GM03348 (cell line): ENCODE measurements around the gene RHOC.

Source experiments
- DNase-seq: peaks from one replicate; pipeline ENCODE4 v3.0.0; 2012; ENCODE audit warnings: low spot score

The RHOC gene

DNA sequence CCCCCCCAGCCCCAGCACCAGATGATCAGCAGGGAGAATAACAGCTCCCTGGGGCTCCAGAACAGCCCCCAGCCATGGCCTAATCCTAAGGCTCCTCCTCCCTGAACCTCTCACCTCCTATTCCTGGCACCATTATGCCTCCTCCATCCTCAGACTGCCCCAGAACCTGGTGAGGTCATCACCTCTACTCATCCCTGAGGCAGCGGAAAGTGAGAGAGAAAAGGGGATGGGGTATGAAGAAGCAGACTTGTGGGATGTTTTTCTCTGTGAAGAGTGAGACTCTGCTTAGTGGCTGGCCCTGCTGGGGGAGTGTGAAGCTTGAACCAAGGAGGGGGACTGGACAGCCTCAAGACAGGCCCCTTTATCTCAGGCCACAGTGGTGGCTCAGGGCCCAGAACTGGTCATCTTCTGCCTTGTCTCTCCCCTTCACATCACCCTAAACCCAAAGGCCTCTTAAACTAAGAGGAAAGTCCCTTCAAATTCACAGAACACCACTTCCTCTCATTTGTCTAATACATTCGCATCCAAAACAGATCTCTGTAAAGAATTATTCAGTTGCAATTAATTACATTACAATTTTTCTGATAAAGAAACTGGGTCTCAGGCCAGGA, 10.4 kb upstream of the RHOC start:
- no peak for DNase-seq

DNA sequence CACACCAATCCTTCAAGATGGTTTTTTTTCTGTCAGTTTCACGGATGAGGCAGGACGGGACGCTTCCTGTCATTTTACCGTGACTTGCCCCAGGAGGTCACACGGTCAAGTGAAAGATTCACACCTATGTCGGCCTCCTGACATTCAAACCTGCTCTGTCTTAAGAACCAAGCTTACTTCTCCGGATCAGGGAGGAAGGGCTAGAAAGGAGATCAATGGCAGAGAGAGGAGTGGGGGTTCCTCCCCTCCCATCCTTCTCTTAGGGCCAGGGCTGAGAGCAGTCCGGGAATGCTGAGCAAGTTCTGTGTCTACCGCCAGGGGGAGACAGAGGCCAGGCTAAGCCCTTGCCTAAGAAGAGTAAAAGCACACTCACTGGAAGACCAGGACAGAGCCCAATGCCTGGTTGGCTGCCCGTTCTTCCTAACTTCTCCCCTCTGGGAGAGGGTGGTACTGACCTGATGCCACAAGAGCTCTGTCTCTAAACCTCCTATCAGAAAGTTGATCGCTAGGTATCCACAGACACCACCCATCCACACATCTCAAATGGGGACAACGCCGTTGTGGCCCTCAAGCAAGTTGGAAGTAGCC, 9.3 kb upstream of the RHOC start:
- peak; percentile 91 for DNase-seq

DNA sequence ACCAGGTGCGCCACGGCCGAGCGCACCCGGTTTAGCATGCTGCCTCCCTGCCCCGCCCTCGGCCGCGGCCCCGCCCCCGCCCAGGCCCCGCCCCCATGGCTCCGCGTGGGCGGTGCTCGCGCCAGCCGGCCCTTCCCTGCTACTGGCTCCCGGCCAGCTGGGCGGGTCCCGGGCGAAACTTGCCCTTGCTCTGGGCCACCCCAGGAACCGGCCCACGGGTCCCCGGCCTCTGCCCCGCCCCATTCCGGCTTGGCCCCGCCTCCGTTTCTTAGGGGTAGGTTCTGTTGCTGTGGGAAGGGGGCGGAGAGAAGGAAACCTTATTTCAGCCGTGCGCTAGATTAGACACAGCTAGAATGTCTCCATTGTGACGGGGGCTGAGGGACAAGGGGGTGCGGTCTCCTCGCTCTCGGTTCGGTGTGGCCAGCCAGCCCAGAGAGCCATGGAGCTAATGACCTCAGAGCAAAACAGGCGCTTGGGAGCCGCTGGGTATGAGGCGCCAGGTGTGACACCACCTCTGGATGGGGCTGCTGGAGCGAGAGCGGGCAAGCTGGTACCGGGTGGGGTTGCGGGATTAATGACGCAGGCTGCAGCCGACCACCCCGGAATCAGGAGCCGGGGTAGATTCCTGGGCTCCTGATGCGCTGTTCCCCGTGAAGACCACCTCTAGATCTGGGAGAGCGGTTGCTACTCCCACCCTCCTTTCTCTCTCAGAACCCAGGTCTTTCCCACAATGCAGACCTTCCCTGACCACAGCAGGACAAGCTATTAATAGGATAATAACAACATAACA, 8.5 kb upstream of the RHOC start, which contains the start of gene PPM1J:
Gene PPM1J (minus strand): TSS at position 69 of the 790 bp plus-strand sequence. CDS start 31 bp downstream, at position 38.
- DNase-seq: peak; percentile 98

GRCh38 chr1:112714313-112715263, 7.7 kb upstream of the RHOC start:
- DNase-seq: no peak

GRCh38 chr1:112713466-112714312, 6.8 kb upstream of the RHOC start:
- no peak for DNase-seq

DNA sequence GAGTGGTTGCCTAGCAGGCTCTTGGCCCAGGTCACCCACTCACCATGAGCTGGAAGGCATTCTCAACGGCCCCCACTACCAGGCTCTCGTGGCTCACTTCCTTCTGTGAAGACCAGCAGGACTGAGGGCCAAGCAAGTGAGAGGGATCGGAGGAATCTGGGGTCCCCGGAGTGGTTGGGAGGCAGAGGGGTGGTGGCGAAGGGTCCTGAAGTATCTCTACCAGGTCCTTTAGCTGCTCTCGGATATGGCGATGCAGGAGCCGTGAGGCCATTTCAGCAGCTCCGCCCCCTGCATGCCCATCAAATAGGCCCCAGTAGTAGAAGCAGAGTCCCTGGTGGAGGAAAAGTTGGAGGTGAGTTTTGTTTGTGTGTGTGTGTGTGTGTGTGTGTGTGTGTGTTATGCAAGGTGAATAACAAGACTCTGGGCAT, 5.8 kb upstream of the RHOC start:
- no peak for DNase-seq

DNA sequence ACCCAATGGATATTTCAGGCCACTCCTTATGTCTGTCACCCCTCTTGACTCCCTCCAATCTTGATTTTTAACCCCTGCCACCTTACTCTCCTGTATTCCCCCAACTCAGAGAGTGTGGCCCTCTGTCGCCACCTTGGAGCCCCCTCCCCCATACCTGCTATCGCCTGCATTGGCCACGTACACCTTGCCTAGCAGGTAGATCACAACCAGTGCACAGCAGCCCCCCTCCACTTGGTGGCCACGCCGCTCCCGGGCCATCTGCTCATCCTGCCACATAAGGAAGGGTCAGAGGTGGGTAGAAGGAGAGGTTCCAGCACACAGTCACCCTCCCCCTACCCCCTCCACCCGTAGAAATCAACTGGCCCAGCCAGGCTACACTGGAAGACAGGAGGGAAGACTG, 5.3 kb upstream of the RHOC start:
- DNase-seq: no peak

DNA sequence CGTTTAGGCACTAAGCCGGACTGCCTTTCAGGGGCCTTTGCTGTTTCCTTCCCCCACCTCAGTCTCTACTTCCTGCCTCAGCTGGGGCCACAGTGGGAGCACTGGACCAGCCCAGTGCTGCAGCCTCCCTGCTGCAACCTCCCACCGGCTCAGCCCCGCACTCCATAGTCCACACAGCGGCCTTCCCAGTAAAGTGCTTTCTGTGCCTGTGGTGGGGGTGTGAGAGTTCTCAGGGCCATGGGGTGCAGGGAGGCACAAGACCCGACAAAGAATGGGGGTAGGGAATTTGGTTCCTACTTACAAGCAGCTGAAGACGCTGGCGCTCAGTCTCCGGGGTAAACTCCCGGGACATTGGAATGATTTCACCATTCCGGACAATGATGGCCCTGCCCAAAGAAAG, 4.7 kb upstream of the RHOC start:
- DNase-seq: no peak

DNA sequence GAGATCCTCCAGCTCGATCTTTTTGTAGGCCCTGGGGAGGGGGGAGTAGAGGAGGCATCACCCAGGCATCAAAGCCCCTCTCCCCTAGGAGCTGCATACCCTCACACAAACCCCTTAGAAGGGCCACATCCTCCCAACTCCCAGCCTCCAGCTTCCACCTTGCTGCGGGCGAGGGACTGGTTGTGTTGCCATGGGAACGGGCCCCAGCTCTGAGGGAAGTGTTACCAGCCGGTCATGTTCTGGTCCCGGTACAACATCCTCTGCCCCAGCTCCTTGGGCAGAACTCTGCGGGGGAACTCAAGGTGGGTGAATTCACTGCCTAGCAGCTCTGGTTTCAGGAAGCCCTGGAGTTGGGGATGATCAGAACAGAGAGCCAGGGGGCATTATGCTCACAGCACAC, 4.1 kb upstream of the RHOC start:
- no peak for DNase-seq

DNA sequence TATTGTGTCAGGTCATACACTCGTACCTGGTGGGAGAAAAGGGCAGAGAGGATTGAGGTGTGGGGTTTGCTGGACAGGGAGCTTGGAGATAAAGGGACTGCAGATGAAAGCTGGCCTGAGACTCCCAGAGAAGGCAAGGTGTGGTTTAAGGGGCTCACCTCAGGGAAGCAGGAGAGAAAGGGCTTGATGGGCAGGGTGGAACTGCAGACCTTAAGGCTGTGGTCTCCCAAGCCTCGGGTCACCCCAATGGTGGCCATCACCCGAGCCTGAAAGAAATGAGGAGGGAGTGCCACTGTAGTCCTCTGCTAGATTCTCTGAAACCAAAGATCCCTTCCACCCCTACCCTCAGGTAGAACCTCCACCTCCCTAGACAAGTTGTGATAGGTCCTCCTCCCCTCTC, 3.7 kb upstream of the RHOC start:
- DNase-seq: no peak

DNA sequence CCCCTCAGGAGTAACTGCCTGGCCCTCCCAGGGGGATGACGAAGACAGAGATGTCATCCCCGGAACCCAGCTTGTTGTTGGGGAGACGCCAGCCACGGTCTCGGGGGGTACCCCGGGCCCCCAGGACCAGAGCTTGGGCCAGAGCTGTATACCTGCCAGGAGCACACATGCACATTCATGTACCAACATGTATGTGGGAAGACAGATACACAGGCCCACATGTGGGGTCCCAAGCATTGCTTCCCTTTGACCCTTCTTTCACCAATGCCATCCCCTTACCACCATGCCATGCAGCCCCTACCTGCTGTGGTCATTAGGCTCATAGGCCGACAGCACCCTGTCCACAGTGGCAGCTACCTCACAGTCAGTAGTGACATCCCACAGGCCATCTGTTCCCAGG, 3.2 kb upstream of the RHOC start:
- DNase-seq: no peak

DNA sequence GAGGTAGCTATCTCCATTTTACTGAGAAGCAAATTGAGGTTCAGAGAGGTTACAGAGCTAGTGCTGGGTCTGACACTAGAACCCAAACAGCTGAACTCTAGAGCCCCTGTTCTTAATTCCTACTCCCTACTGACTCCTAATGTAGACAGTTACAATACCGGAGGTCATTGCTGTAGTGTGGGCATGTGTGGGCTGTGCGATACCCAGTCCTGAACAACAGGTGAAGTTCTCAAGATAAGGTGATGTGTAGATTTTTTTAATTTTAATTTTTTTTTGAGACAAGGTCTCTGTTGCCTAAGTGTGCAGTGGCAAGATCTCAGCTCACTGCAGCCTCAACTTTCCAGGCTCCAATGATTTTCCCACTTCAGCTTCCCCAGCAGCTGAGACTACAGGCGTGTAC, 1.6 kb upstream of the RHOC start:
- DNase-seq: no peak

GRCh38 chr1:112708002-112708448, 1.1 kb upstream of the RHOC start:
- DNase-seq: no peak

DNA sequence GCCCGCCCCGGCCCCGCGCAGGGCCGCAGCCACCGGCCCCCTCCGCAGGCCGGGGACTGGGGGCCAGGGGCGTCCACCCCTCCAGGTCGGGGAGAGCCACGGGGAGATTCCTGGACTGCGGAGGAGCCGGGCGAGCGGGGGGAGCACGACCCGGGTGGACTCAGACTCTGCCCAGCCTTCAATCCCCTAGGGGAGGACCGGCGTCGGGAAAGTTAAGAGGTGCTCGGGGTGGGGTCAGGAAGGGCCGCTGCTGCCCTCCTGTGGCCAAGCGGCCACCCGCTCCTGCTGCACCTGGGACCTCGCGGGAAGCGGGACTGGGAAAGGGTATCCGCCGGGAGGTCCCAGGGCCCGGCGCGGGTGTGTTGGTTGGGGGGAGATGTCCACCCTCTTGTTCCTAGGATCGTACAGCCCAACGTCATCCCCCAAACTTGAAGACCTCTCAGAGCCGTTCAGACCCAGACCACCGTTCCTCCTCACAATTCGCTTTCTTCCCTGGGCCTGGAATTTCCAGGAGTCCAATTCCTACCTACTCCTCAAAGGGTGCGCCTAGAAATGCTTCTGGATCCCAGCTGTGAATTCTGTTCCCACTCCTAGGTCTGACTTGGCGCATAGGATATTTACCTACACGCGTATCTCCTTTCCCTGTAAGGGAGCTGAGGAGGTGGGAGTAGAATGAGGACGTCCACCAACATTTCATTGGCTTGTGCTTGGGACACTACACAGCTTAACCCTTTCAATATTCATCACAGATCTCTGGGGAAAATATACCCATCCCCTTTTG, 484 bp upstream of the RHOC start:
- DNase-seq: peak; percentile 94

GRCh38 chr1:112704934-112705627, 1.8 kb downstream of the RHOC start:
- peak; percentile 94 for DNase-seq

GRCh38 chr1:112704391-112704933, 2.5 kb downstream of the RHOC start:
- no peak for DNase-seq

DNA sequence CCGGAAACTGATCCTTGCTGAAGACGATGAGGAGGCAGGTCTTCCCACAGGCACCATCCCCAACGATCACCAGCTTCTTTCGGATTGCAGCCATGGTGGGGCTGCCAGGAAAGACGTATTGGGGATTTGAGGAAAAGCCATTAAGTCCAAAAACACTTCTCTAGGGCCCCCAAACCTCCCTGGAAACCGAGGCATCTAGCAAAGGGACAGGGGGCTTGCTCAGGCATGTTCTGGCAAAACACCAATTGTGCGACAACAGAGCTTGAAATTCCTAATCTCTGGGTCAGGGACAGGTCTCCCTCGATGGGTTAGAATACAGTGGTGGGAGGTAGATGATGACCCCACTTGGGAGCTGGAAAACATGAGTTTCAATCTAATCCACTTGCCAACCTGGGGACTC, 3.2 kb downstream of the RHOC start:
- DNase-seq: no peak

DNA sequence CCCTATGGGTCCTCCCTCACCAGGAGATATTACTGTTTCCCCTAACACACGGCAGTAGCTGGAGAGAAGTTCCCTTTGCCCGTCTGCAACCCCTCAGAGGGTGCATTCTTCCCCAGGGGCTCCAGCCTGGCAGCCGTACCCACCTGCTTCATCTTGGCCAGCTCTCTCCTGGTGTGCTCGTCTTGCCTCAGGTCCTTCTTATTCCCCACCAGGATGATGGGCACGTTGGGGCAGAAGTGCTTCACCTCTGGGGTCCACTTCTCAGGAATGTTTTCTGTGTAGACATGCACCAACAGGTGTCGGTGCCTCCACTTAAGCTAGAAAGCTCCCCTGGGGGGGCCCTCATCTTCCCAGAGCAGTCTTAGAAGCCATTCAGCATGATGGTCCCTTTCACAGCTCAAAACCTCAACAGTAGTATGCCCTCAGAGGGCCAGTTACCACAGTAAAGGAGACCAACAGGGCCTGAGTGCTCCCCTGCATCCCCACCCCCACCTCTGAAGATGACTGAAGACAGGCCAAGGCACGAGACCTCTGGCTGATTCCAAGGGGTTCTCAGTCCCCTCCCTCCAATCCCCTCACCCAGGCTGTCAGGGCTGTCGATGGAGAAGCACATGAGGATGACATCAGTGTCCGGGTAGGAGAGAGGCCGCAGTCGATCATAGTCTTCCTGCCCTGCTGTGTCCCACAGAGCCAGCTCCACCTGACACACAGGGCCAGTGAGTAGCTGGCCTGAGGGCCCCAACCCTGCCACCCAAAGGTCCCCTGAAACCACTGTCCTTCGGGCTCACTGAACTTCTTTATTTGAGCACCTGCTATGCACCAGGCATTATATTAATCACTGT, 4.3 kb downstream of the RHOC start:
- DNase-seq: no peak

DNA sequence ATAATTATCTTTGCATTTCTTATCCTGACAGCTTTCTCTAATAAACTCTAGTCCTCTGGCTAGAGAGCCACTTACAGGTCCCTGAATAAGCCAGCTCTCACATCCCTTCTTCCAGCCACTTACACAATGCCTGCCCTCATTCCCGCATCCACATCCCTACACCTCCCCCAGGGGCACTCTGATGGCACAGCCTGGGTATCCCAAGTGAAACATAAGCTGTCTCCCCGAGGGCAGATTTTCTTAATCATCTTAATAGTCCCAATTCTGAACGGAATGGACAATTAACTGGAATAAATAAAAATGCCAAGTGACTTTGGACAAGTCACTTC, 4.9 kb downstream of the RHOC start:
- no peak for DNase-seq
